A549 (cell line): ENCODE data around the gene SATB2. TPM values are rescaled to one million over a fixed set of nuclear protein-coding genes. Genes with fewer than 3 reads are reported as not detected.
A peak's percentile ranks its signal among the peaks of the same experiment; 100 is the strongest.

ENCODE experiments used
- ATAC-seq, 2 experiments: fragments of 200-7000 bp in 1 of 2; fragments of >200 bp in 1 of 2; cut with Nextera tagmentation in 1 of 2; cut with Tn5 transposase in 1 of 2; 3 replicates each; pipeline versions ENCODE4 v1.8.0 to v1.9.1; 2018 to 2020; ENCODE audit warnings: mild to moderate bottlenecking in 1 of 2, moderate library complexity in 1 of 2
- CTCF ChIA-PET: fragments of 300-600 bp; sonication (Branson Sonifier 250); formaldehyde crosslinking; extraction: SDS; loops from one replicate; lab custom pipeline; 2021; ENCODE audit warnings: antibody characterized with exemption, inconsistent platforms; lab: Yijun Ruan, JAX
- POLR2A ChIA-PET: fragments of 350-600 bp; formaldehyde crosslinking; extraction: SDS; loops from one replicate; lab custom pipeline; 2021; ENCODE audit warnings: antibody characterized with exemption, inconsistent platforms; lab: Yijun Ruan, JAX
- DNase-seq, 2 experiments: peaks; one replicate each; pipeline versions ENCODE4 v3.0.0 to v3.0.0-alpha.2; 2011 to 2016; ENCODE audit warnings: low read depth in 1 of 2, low spot score in 1 of 2
- FAIRE-seq: peaks from 2 replicates; lab custom pipeline; 2011; peaks lifted over from hg19 to GRCh38; lab: Jason Lieb, UNC
- H3K27ac ChIP-seq, 2 experiments: fragments of >200 bp; sonication (Bioruptor Twin); formaldehyde crosslinking; 3 replicates each; pipeline ENCODE4 v1.5.1; 2016 to 2017
- H3K4me1 ChIP-seq: fragments of >200 bp; sonication (Bioruptor Twin); formaldehyde crosslinking; 3 replicates; pipeline ENCODE4 v1.6.1; 2016
- H3K4me2 ChIP-seq: fragments of >200 bp; sonication (Bioruptor Twin); formaldehyde crosslinking; 3 replicates; pipeline ENCODE4 v1.6.1; 2016
- H3K4me3 ChIP-seq: fragments of >200 bp; sonication (Bioruptor Twin); formaldehyde crosslinking; 3 replicates; pipeline ENCODE4 v1.5.1; 2016
- H3K9me3 ChIP-seq: fragments of >200 bp; sonication (Bioruptor Twin); formaldehyde crosslinking; 3 replicates; pipeline ENCODE4 v1.6.1; 2016
- BHLHE40 ChIP-seq: IDR thresholded peaks from 2 replicates; pipeline ENCODE4 v1.6.1; 2012; ENCODE audit warnings: low read depth, low read length, inconsistent platforms
- CBX2 ChIP-seq: fragments of 200-600 bp; sonication (generic); IDR thresholded peaks from 2 replicates; pipeline ENCODE4 v1.6.1; 2016; ENCODE audit warnings: low read depth, mild to moderate bottlenecking, borderline replicate concordance
- CEBPB ChIP-seq, 2 experiments: fragments of >200 bp in 1 of 2; sonication (Bioruptor Twin) in 1 of 2; formaldehyde crosslinking in 1 of 2; IDR thresholded peaks; 2 replicates each; pipeline ENCODE4 v1.6.1; 2012 to 2016
- CHD2 ChIP-seq: fragments of 150-350 bp; IDR thresholded peaks from 2 replicates; pipeline ENCODE4 v1.6.1; 2014; ENCODE audit warnings: low read length; ENCODE audit not compliant: partially characterized antibody
- EP300 ChIP-seq, 2 experiments: fragments of >200 bp; sonication (Bioruptor Twin); formaldehyde crosslinking; IDR thresholded peaks; 2 replicates in 1 of 2; 3 replicates in 1 of 2; pipeline ENCODE4 v1.6.1; 2016 to 2017
- FOSL2 ChIP-seq, 2 experiments: fragments of 450-650 bp in 1 of 2; fragments of >200 bp in 1 of 2; sonication (Bioruptor Twin) in 1 of 2; formaldehyde crosslinking; IDR thresholded peaks; 2 replicates each; pipeline versions ENCODE4 v1.5.0 to v1.6.1; 2016 to 2020; ENCODE audit warnings: mild to moderate bottlenecking in 1 of 2, moderate library complexity in 1 of 2
- FOXS1 ChIP-seq: fragments of 250-450 bp; sonication (Bioruptor Pico); IDR thresholded peaks from 2 replicates; pipeline ENCODE4 v1.5.0; 2020; ENCODE audit warnings: mild to moderate bottlenecking, moderate library complexity
- GATA3 ChIP-seq: IDR thresholded peaks from 2 replicates; pipeline ENCODE4 v1.6.1; 2012; ENCODE audit warnings: borderline replicate concordance
- HOXA7 ChIP-seq: fragments of 250-450 bp; sonication (Bioruptor Pico); IDR thresholded peaks from 2 replicates; pipeline ENCODE4 v1.5.0; 2020; ENCODE audit warnings: mild to moderate bottlenecking, moderate library complexity
- JUNB ChIP-seq: fragments of >200 bp; sonication (Bioruptor Twin); formaldehyde crosslinking; IDR thresholded peaks from 2 replicates; pipeline ENCODE4 v1.6.1; 2016
- MAFK ChIP-seq: fragments of 450-650 bp; IDR thresholded peaks from 2 replicates; pipeline ENCODE4 v1.6.1; 2014; ENCODE audit not compliant: partially characterized antibody
- MAZ ChIP-seq: fragments of 150-350 bp; IDR thresholded peaks from 2 replicates; pipeline ENCODE4 v1.6.1; 2014; ENCODE audit warnings: antibody characterized with exemption, low read depth, low read length, borderline replicate concordance
- PHF8 ChIP-seq: fragments of 200-600 bp; sonication (generic); IDR thresholded peaks from 2 replicates; pipeline ENCODE4 v1.6.1; 2016; ENCODE audit warnings: low read depth, mild to moderate bottlenecking, antibody characterized with exemption, moderate library complexity, borderline replicate concordance
- RNF2 ChIP-seq: fragments of 200-600 bp; sonication (generic); IDR thresholded peaks from 2 replicates; pipeline ENCODE4 v1.6.1; 2016; ENCODE audit warnings: low read depth, mild to moderate bottlenecking, antibody characterized with exemption, moderate library complexity, borderline replicate concordance
- SMC3 ChIP-seq: fragments of >200 bp; sonication (Bioruptor Twin); formaldehyde crosslinking; IDR thresholded peaks from 3 replicates; pipeline ENCODE4 v1.6.1; 2018; ENCODE audit warnings: inconsistent platforms
- ZNF302 ChIP-seq: fragments of 250-450 bp; sonication (Bioruptor Pico); IDR thresholded peaks from 2 replicates; pipeline ENCODE4 v1.9.0; 2021; ENCODE audit warnings: inconsistent platforms, mild to moderate bottlenecking, moderate library complexity
- ZSCAN20 ChIP-seq: fragments of 250-450 bp; sonication (Bioruptor Pico); IDR thresholded peaks from 2 replicates; pipeline ENCODE4 v1.8.0; 2022; ENCODE audit warnings: mild to moderate bottlenecking, moderate library complexity
- WGBS: methylation state at CpG from one replicate; pipeline ENCODE4 v1.1.6; 2017; ENCODE audit errors: missing lambda C conversion rate; 5-methylcytosine and 5-hydroxymethylcytosine counted together
- polyA plus RNA-seq, 4 experiments: library from polyadenylated mRNA; depleted of rRNA in 3 of 4; stranded (reverse); fragments of >200 nt; fragmentation: RNase III in 1 of 4; extraction: RNeasy Plus Mini Kit Qiagen cat#74134 plus additional on column Dnase treatment in 1 of 4; gene quantifications; 2 replicates in 3 of 4; 3 replicates in 1 of 4; pipeline ENCODE4 v1.2.3, GENCODE V29; 2011 to 2017
- TF ChIP-seq, protein P1 (sequence below): fragments of >200 bp; sonication (Bioruptor Twin); formaldehyde crosslinking; IDR thresholded peaks from 3 replicates; pipeline ENCODE4 v1.6.1; 2016
- TF ChIP-seq, protein P2 (sequence below): IDR thresholded peaks from 2 replicates; pipeline ENCODE4 v1.6.1; 2012; ENCODE audit warnings: low read depth, borderline replicate concordance

SATB2 gene
- polyA plus RNA-seq, 2 of the 4 experiments (the other 2 are of a cell fraction), result 1.9 to 3.4 TPM

DNA sequence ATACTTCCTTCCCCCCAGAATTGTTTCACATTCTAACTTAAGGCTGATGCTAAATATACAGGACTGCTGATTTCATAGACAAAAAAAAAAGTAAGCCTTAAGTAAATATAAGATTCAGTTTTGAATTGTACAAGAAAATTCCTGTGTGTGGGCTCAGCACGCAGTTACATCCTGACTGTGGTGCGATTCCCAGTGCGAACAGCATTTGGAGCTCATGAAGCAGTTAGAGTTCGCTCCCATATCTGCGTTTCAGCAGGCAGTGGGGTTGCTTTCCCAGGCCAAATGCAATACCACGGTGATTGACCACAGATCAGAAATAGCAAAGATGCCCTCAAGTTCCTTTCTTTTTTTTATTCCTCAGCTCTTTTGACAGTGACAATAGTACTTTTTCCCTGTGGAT, 75.6 kb downstream of the SATB2 start:
- 87% methylated on average over 6 of the region's 6 CpGs for WGBS
- no peak for TF ChIP-seq GATA3
- no peak for TF ChIP-seq CBX2
- no peak for TF ChIP-seq ZNF302 (CRISPR knock-in tag)
- TF ChIP-seq HOXA7 (CRISPR knock-in tag), result no peak
- TF ChIP-seq FOXS1 (CRISPR knock-in tag), result no peak
- TF ChIP-seq MAZ, result no peak
- TF ChIP-seq RNF2, result no peak
- no peak for TF ChIP-seq EP300 (IDR thresholded peaks at IDR 0.05)
- no peak for TF ChIP-seq JUNB
- TF ChIP-seq FOSL2 (IDR thresholded peaks at IDR 0.05), result no peak
- no peak for TF ChIP-seq FOSL2 (CRISPR knock-in tag; IDR thresholded peaks at IDR 0.05)
- TF ChIP-seq CHD2, result no peak
- TF ChIP-seq SMC3, result no peak
- no peak for TF ChIP-seq PHF8
- TF ChIP-seq ZSCAN20 (CRISPR knock-in tag), result no peak
- no peak overlapping the region for H3K27ac ChIP-seq
- no peak overlapping the region for H3K4me2 ChIP-seq
- H3K4me1 ChIP-seq, result peaks cover 11% of the 10 kb centered on the region; the same call in 2 of the 3 replicates
- DNase-seq, result no peak
- H3K4me3 ChIP-seq, result no peak overlapping the region
- no peaks in the 10 kb centered on the region for H3K9me3 ChIP-seq
- ChIA-PET CTCF (interaction anchor here (1.6 to 1.7 kb wide), 2 partner anchors 43 to 81 kb away, joined by 4 to 6 read pairs; no protein-coding TSS in a partner anchor), POLR2A (no interaction called here)
- no peak for ATAC-seq
- no peak for FAIRE-seq

DNA sequence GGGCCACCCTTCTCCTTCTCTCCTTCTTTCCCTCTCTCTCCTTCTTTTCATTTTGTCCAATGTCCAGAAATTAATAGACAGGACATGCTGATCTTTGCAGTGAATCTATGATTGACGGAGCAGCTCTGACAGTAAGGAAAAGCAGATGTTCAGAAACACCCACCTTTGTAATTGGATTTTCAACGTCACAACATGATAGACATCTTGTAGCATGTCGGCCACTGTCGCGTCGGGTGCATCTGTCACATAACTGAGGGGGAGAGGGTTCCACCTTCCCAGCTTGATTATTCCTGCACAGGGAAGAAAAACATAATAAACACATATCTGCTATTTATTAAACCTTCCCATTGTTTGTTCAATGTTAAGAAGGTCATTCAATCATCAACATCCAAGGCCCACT, 76.2 kb downstream of the SATB2 start:
- no peaks in the 10 kb centered on the region for H3K9me3 ChIP-seq
- TF ChIP-seq GATA3 (no peak), CEBPB (IDR thresholded peaks at IDR 0.05) (no peak), MAFK (no peak)
- TF ChIP-seq, protein P1, sequence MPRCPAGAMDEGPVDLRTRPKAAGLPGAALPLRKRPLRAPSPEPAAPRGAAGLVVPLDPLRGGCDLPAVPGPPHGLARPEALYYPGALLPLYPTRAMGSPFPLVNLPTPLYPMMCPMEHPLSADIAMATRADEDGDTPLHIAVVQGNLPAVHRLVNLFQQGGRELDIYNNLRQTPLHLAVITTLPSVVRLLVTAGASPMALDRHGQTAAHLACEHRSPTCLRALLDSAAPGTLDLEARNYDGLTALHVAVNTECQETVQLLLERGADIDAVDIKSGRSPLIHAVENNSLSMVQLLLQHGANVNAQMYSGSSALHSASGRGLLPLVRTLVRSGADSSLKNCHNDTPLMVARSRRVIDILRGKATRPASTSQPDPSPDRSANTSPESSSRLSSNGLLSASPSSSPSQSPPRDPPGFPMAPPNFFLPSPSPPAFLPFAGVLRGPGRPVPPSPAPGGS, result no peak
- H3K4me1 ChIP-seq, result peaks cover 11% of the 10 kb centered on the region; the same call in 2 of the 3 replicates
- DNase-seq (no peak), ATAC-seq (no peak), FAIRE-seq (no peak)
- 91% methylated on average over 6 of the region's 6 CpGs for WGBS
- ChIA-PET POLR2A (no interaction called here), CTCF (interaction anchor here (1.6 kb wide), 1 partner anchor 82 kb away, joined by 6 read pairs; no protein-coding TSS in a partner anchor)
- H3K4me3 ChIP-seq, result no peak overlapping the region
- no peak overlapping the region for H3K27ac ChIP-seq
- H3K4me2 ChIP-seq, result no peak overlapping the region

DNA sequence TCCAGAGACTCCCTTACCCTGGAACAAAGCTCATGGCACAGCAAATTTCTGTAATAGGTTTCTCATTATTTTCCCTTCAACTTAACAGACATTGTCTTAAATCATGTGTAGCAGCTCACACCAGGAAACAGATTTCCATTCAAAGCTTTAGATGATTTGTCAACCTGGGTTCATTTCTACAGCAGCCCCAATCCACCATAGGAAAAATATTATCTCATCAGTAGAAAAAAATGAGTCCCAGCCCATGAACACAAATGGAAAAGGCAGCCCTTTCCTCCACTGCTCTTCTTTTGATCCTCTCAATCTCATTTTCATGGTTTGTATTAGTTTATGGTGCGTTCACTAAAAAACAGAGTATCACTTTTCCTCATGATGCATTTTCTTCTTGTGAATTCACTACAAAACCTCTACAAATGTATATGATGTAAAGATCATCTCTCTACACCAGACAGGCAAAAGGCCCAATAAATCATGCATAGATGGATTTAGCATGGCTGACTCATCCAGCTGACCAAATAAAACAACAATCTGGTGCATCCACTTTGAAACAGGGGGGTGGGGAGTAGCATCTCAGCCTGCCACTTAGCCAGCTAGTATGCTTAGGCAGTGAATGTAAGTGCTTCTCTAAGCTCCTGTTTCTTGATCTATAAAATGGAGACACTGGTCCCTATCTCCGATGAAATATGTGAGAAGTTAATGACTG, 78.6 kb downstream of the SATB2 start:
- no peak for TF ChIP-seq RNF2
- TF ChIP-seq BHLHE40, result no peak
- TF ChIP-seq, protein P2, sequence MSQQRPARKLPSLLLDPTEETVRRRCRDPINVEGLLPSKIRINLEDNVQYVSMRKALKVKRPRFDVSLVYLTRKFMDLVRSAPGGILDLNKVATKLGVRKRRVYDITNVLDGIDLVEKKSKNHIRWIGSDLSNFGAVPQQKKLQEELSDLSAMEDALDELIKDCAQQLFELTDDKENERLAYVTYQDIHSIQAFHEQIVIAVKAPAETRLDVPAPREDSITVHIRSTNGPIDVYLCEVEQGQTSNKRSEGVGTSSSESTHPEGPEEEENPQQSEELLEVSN, result no peak
- CTCF ChIA-PET, result no interaction called here
- DNase-seq (peak in 1 of 2 experiments; percentile 18), ATAC-seq (no peak; a peak in 2 of 6 replicates), FAIRE-seq (no peak)
- Histone ChIP-seq H3K4me3 (no peak overlapping the region), H3K9me3 (no peaks in the 10 kb centered on the region), H3K4me2 (0 out of 3 replicates have a peak overlapping the region, but pooled peaks have one; percentile 17), H3K27ac (no peak overlapping the region), H3K4me1 (peaks cover 11% of the 10 kb centered on the region; the same call in 2 of the 3 replicates)
- POLR2A ChIA-PET, result no interaction called here
- WGBS, result 88% methylated on average over 2 of the region's 2 CpGs
